H1 (cell line): ENCODE data around the gene HPCAL4. TPM values are rescaled to one million over a fixed set of nuclear protein-coding genes. Genes with fewer than 3 reads are reported as not detected.

Source experiments
- CTCF ChIA-PET: fragments of 300-600 bp; sonication (Branson Sonifier 250); formaldehyde crosslinking; loops from one replicate; lab custom pipeline; 2021; ENCODE audit not compliant: partially characterized antibody; lab: Charles Lee
- POLR2A ChIA-PET: fragments of 300-600 bp; sonication (Branson Sonifier 250); formaldehyde crosslinking; loops from one replicate; lab custom pipeline; 2021; ENCODE audit warnings: inconsistent platforms; ENCODE audit not compliant: partially characterized antibody; lab: Charles Lee
- DNase-seq, 2 experiments: peaks; one replicate each; pipeline versions ENCODE4 v3.0.0 to v3.0.0-alpha.2; 2010 to 2022; ENCODE audit warnings: low spot score in 2 of 2, low read depth in 1 of 2, mixed read lengths in 1 of 2
- FAIRE-seq: peaks from 2 replicates; lab custom pipeline; 2011; peaks lifted over from hg19 to GRCh38; lab: Jason Lieb, UNC
- H2AFZ ChIP-seq: 2 replicates; pipeline ENCODE4 v1.8.1; 2012; ENCODE audit warnings: low read length, inconsistent platforms
- H2AK5ac ChIP-seq: 2 replicates; pipeline ENCODE4 v1.6.1; 2013; ENCODE audit warnings: low read depth, low read length
- H2BK120ac ChIP-seq: replicated peaks from 2 replicates; pipeline ENCODE3; 2013; ENCODE audit warnings: low read depth, low read length, inconsistent platforms
- H2BK12ac ChIP-seq: 2 replicates; pipeline ENCODE4 v1.6.1; 2013; ENCODE audit warnings: low read depth, low read length
- H2BK15ac ChIP-seq: 2 replicates; pipeline ENCODE4 v1.6.1; 2013; ENCODE audit warnings: low read length
- H2BK20ac ChIP-seq: 2 replicates; pipeline ENCODE4 v1.6.1; 2013; ENCODE audit warnings: low read length
- H2BK5ac ChIP-seq: 2 replicates; pipeline ENCODE4 v1.6.1; 2013; ENCODE audit warnings: low read depth, low read length
- H3K14ac ChIP-seq: 2 replicates; pipeline ENCODE4 v1.6.1; 2013; ENCODE audit warnings: inconsistent platforms; ENCODE audit not compliant: insufficient read length
- H3K18ac ChIP-seq: 2 replicates; pipeline ENCODE4 v1.6.1; 2013; ENCODE audit warnings: low read length; ENCODE audit errors: extremely low read depth
- H3K23ac ChIP-seq: 2 replicates; pipeline ENCODE4 v1.6.1; 2013; ENCODE audit warnings: inconsistent platforms; ENCODE audit not compliant: insufficient read length
- H3K23me2 ChIP-seq: 2 replicates; pipeline ENCODE4 v1.6.1; 2013; ENCODE audit warnings: low read depth, low read length
- H3K27ac ChIP-seq: 2 replicates; pipeline ENCODE4 v1.6.1; 2011; ENCODE audit warnings: low read depth, low read length, inconsistent platforms
- H3K27me3 ChIP-seq, 4 experiments: replicated peaks in 1 of 4; 1 replicate in 1 of 4; 2 replicates in 3 of 4; pipeline versions ENCODE4 v1.6.1 to v1.8.1; 2011 to 2013; ENCODE audit warnings: low read length in 3 of 4, mild to moderate bottlenecking in 3 of 4, inconsistent platforms in 2 of 4, mixed read lengths in 2 of 4, moderate library complexity in 1 of 4; ENCODE audit not compliant: control insufficient read depth in 3 of 4, insufficient read depth in 3 of 4; ENCODE audit errors: extremely low read depth in 1 of 4
- H3K36me3 ChIP-seq, 4 experiments: 2 replicates each; pipeline versions ENCODE4 v1.6.1 to v1.8.1; 2011 to 2013; ENCODE audit warnings: mild to moderate bottlenecking in 4 of 4, low read length in 3 of 4, moderate library complexity in 2 of 4, control low read depth in 1 of 4, inconsistent platforms in 1 of 4; ENCODE audit not compliant: insufficient read depth in 4 of 4, control insufficient read depth in 2 of 4
- H3K4ac ChIP-seq: replicated peaks from 2 replicates; pipeline ENCODE3; 2013; ENCODE audit warnings: low read length, low read depth, mixed read lengths, inconsistent platforms; ENCODE audit not compliant: insufficient read length
- H3K4me1 ChIP-seq, 4 experiments: replicated peaks in 1 of 4; 1 replicate in 1 of 4; 2 replicates in 3 of 4; pipeline versions ENCODE4 v1.6.1 to v1.8.1; 2011 to 2013; ENCODE audit warnings: low read length in 3 of 4, inconsistent platforms in 2 of 4, mixed read lengths in 1 of 4; ENCODE audit not compliant: insufficient read depth in 4 of 4, control insufficient read depth in 3 of 4
- H3K4me2 ChIP-seq, 2 experiments: 2 replicates each; pipeline versions ENCODE4 v1.6.1 to v1.8.1; 2011 to 2013; ENCODE audit warnings: low read depth in 2 of 2, low read length in 2 of 2, control low read depth in 1 of 2, inconsistent platforms in 1 of 2, mild to moderate bottlenecking in 1 of 2; ENCODE audit not compliant: insufficient read depth in 1 of 2
- H3K4me3 ChIP-seq, 4 experiments: fragments of 200-600, 300-600 bp in 1 of 4; sonication (generic), shearing (Covaris generic), sonication (Bioruptor Twin) in 1 of 4; 2 replicates each; pipeline versions ENCODE4 v1.5.1 to v1.8.1; 2011 to 2016; ENCODE audit warnings: low read length in 4 of 4, low read depth in 3 of 4, control low read depth in 2 of 4, inconsistent platforms in 2 of 4, mild to moderate bottlenecking in 2 of 4, mixed read lengths in 1 of 4, moderate library complexity in 1 of 4; ENCODE audit not compliant: insufficient read depth in 2 of 4; ENCODE audit errors: extremely low read depth in 1 of 4
- H3K56ac ChIP-seq: replicated peaks from 2 replicates; pipeline ENCODE3; 2013; ENCODE audit warnings: low read depth, mild to moderate bottlenecking, mixed read lengths, low read length, inconsistent platforms; ENCODE audit not compliant: insufficient read length
- H3K79me1 ChIP-seq: 2 replicates; pipeline ENCODE4 v1.6.1; 2013; ENCODE audit warnings: low read depth, low read length, control low read depth
- H3K79me2 ChIP-seq, 2 experiments: 2 replicates each; pipeline versions ENCODE4 v1.6.1 to v1.8.1; 2012 to 2013; ENCODE audit warnings: low read length in 2 of 2, mild to moderate bottlenecking in 2 of 2, inconsistent platforms in 1 of 2; ENCODE audit not compliant: insufficient read depth in 2 of 2, control insufficient read depth in 1 of 2
- H3K9ac ChIP-seq, 4 experiments: replicated peaks in 1 of 4; 1 replicate in 1 of 4; 2 replicates in 3 of 4; pipeline versions ENCODE4 v1.6.1 to v1.8.1; 2011 to 2013; ENCODE audit warnings: low read depth in 3 of 4, low read length in 3 of 4, control low read depth in 2 of 4, mild to moderate bottlenecking in 2 of 4, moderate library complexity in 2 of 4, inconsistent platforms in 1 of 4; ENCODE audit errors: extremely low read depth in 1 of 4
- H3K9me3 ChIP-seq, 2 experiments: 2 replicates each; pipeline versions ENCODE4 v1.6.1 to v1.8.1; 2012 to 2013; ENCODE audit warnings: mild to moderate bottlenecking in 2 of 2, moderate library complexity in 2 of 2, control low read depth in 1 of 2, inconsistent platforms in 1 of 2, low read depth in 1 of 2, low read length in 1 of 2, mixed read lengths in 1 of 2; ENCODE audit not compliant: insufficient read depth in 2 of 2
- H4K20me1 ChIP-seq, 2 experiments: replicated peaks in 1 of 2; 2 replicates each; pipeline versions ENCODE3 to v1.8.1; 2011 to 2013; ENCODE audit warnings: inconsistent platforms in 2 of 2, low read length in 2 of 2, mild to moderate bottlenecking in 1 of 2; ENCODE audit not compliant: insufficient read depth in 2 of 2, control insufficient read depth in 1 of 2
- H4K5ac ChIP-seq: 2 replicates; pipeline ENCODE4 v1.6.1; 2013; ENCODE audit warnings: low read length, low read depth, mixed read lengths, inconsistent platforms; ENCODE audit not compliant: insufficient read length
- H4K8ac ChIP-seq: 2 replicates; pipeline ENCODE4 v1.8.0; 2013; ENCODE audit warnings: mild to moderate bottlenecking, moderate library complexity, low read length, inconsistent platforms; ENCODE audit not compliant: insufficient read depth; ENCODE audit errors: extremely low read depth
- H4K91ac ChIP-seq: replicated peaks from 2 replicates; pipeline ENCODE3; 2013; ENCODE audit warnings: low read length, mixed read lengths, inconsistent platforms; ENCODE audit not compliant: insufficient read length
- CHD1 ChIP-seq: IDR thresholded peaks from 2 replicates; pipeline ENCODE4 v1.6.1; 2012; ENCODE audit warnings: low read depth, low read length, improper control_type of control experiment
- EGR1 ChIP-seq: IDR thresholded peaks from 2 replicates; pipeline ENCODE4 v1.6.1; 2011; ENCODE audit warnings: low read depth, low read length, borderline replicate concordance
- GTF2F1 ChIP-seq: IDR thresholded peaks from 2 replicates; pipeline ENCODE4 v1.6.1; 2012; ENCODE audit warnings: low read depth, low read length, improper control_type of control experiment, borderline replicate concordance
- PHF8 ChIP-seq: fragments of 200-600 bp; sonication (generic); conservative IDR thresholded peaks from 2 replicates; pipeline ENCODE4 v1.7.1; 2012; ENCODE audit warnings: low read depth, mild to moderate bottlenecking, inconsistent platforms, low read length, moderate library complexity
- RFX5 ChIP-seq: IDR thresholded peaks from 2 replicates; pipeline ENCODE4 v1.6.1; 2011; ENCODE audit warnings: low read depth, low read length, improper control_type of control experiment, borderline replicate concordance
- SIN3A ChIP-seq, 2 experiments: IDR thresholded peaks in 1 of 2; conservative IDR thresholded peaks in 1 of 2; 2 replicates each; pipeline ENCODE4 v1.6.1; 2011 to 2012; ENCODE audit warnings: low read length in 2 of 2, improper control_type of control experiment in 1 of 2, low read depth in 1 of 2, mild to moderate bottlenecking in 1 of 2
- TEAD4 ChIP-seq: IDR thresholded peaks from 2 replicates; pipeline ENCODE4 v1.6.1; 2012; ENCODE audit warnings: low read depth, low read length, inconsistent platforms, mixed read lengths
- ZNF274 ChIP-seq: IDR thresholded peaks from 2 replicates; pipeline ENCODE4 v1.7.0; 2012; ENCODE audit warnings: low read length, borderline replicate concordance; ENCODE audit errors: extremely low read depth
- WGBS, 2 experiments: shearing (Covaris generic) in 1 of 2; methylation state at CpG; one replicate each; pipeline versions ENCODE4 v1.1.6 to v1.1.7; 2013 to 2015; ENCODE audit warnings: low lambda C conversion rate in 2 of 2, mixed read lengths in 2 of 2, inconsistent platforms in 1 of 2, low coverage in 1 of 2, missing lambda C conversion rate in 1 of 2; ENCODE audit not compliant: insufficient replicate concordance in 2 of 2, insufficient coverage in 1 of 2, insufficient read length in 1 of 2; ENCODE audit errors: extremely low coverage in 1 of 2, missing lambda C conversion rate in 1 of 2; 5-methylcytosine and 5-hydroxymethylcytosine counted together
- polyA plus RNA-seq, 7 experiments: library from polyadenylated mRNA; depleted of rRNA in 3 of 7; stranded (reverse) in 5 of 7; unstranded in 2 of 7; fragments of >200 nt in 5 of 7; fragments of 200-250 nt in 2 of 7; gene quantifications; 1 replicate in 5 of 7; 2 replicates in 1 of 7; 4 replicates in 1 of 7; pipeline versions ENCODE4 v1.2.1 to v1.2.3, GENCODE V29; 2011 to 2013; ENCODE audit warnings: missing spikeins in 2 of 7, mixed read lengths in 2 of 7
- total RNA-seq: library from RNA; stranded (reverse); fragmentation: NEBNext Ultra II Directional; extraction: Animal tissue kit (Norgen Biotek cat#: 25700); gene quantifications from 2 replicates; pipeline ENCODE4 v1.2.1, GENCODE V29; 2021
- TF ChIP-seq, protein P1 (sequence below): IDR thresholded peaks from 2 replicates; pipeline ENCODE4 v1.6.1; 2012; ENCODE audit warnings: low read length, inconsistent platforms
- TF ChIP-seq, protein P2 (sequence below): IDR thresholded peaks from 2 replicates; pipeline ENCODE4 v1.6.1; 2012; ENCODE audit warnings: inconsistent platforms

HPCAL4 gene
- total and polyA plus RNA-seq, 2 of the 8 experiments (the other 6 are each of a cell fraction or from before 2014, with no cell fraction given), result 0.54 to 0.74 TPM

DNA sequence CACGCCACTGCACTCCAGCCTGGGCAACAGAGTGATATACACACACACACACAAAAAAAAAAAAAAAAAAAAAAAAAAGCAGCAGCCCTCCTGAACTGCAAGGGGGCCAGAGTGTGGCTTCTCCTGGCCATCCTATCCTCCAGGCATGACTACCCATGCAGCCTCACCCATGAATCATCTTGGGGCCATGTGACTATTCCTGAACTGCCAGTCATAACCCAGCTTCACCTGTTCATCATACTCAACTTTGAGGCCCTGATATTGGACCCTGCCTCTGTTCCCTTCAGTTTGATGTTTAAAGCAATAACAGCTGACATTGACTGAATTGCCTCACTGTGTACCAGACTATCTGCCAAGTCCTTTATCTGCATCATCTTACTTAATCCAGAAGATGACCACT, 2.8 kb upstream of the HPCAL4 start:
- Histone ChIP-seq H3K4me3 (no peak overlapping the region), H3K4ac (no peak overlapping the region), H3K14ac (no peak overlapping the region), H3K23ac (no peak overlapping the region), H4K8ac (no peak overlapping the region), H3K9me3 (no peaks in the 10 kb centered on the region), H2BK12ac (no peak overlapping the region), H4K20me1 (peaks cover 0 to 5% of the 10 kb centered on the region in 2 experiments), H3K23me2 (peaks cover 5% of the 10 kb centered on the region; the same call in 1 of the 2 replicates), H2AFZ (no peak overlapping the region), H3K79me2 (no peaks in the 10 kb centered on the region), H3K56ac (no peak overlapping the region), H3K4me2 (no peak overlapping the region), H4K91ac (no peak overlapping the region), H3K36me3 (no peaks in the 10 kb centered on the region), H3K18ac (no peak overlapping the region), H3K27me3 (peaks cover 67 to 98% (median 82%) of the 10 kb centered on the region in 4 experiments), H2AK5ac (no peak overlapping the region), H2BK20ac (no peak overlapping the region), H2BK120ac (no peak overlapping the region), H4K5ac (no peak overlapping the region), H3K9ac (no peak overlapping the region), H2BK5ac (no peak overlapping the region), H3K4me1 (peaks cover 0 to 19% (median 7%) of the 10 kb centered on the region in 4 experiments; a peak in 5 of 7 replicates), H2BK15ac (no peak overlapping the region), H3K27ac (no peak overlapping the region), H3K79me1 (no peaks in the 10 kb centered on the region)
- DNase-seq (no peak), FAIRE-seq (no peak)
- TF ChIP-seq SIN3A (conservative IDR thresholded peaks at IDR 0.05 in 1 of 2, IDR thresholded peaks at IDR 0.05 in 1 of 2; ENCODE audit: low read depth in 1 of 2, low read length in 2 of 2), result no peak
- no peak for TF ChIP-seq EGR1
- TF ChIP-seq, protein P1, sequence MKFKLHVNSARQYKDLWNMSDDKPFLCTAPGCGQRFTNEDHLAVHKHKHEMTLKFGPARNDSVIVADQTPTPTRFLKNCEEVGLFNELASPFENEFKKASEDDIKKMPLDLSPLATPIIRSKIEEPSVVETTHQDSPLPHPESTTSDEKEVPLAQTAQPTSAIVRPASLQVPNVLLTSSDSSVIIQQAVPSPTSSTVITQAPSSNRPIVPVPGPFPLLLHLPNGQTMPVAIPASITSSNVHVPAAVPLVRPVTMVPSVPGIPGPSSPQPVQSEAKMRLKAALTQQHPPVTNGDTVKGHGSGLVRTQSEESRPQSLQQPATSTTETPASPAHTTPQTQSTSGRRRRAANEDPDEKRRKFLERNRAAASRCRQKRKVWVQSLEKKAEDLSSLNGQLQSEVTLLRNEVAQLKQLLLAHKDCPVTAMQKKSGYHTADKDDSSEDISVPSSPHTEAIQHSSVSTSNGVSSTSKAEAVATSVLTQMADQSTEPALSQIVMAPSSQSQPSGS, result no peak
- no peak for TF ChIP-seq GTF2F1
- no peak for TF ChIP-seq TEAD4
- TF ChIP-seq RFX5, result no peak
- no peak for TF ChIP-seq CHD1
- no peak for TF ChIP-seq ZNF274
- no peak for TF ChIP-seq PHF8
- TF ChIP-seq, protein P2, sequence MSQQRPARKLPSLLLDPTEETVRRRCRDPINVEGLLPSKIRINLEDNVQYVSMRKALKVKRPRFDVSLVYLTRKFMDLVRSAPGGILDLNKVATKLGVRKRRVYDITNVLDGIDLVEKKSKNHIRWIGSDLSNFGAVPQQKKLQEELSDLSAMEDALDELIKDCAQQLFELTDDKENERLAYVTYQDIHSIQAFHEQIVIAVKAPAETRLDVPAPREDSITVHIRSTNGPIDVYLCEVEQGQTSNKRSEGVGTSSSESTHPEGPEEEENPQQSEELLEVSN, result no peak
- WGBS, 2 experiments, result no CpG with 5 or more reads among the region's 1 CpG
- POLR2A ChIA-PET, result interaction anchor here (1.1 to 1.9 kb wide), 2 partner anchors 10 to 40 kb away, joined by 3 to 5 read pairs; no protein-coding TSS in a partner anchor
- CTCF ChIA-PET, result interaction anchor here (0.9 to 5.0 kb wide), 6 partner anchors 13 to 88 kb away, joined by 3 to 40 read pairs (median 11); partner anchors contain the start of gene NT5C1A
